ENCODE measurements around the gene TRIM2. TPM values are rescaled to one million over a fixed set of nuclear protein-coding genes. Genes with fewer than 3 reads are reported as not detected.

TRIM2 gene
- total RNA-seq, 5 donors from 2014 or later (not counting 1 experiment from before 2014, with no cell fraction given) = 3.5 to 8.4 (median 4.4) TPM

DNA sequence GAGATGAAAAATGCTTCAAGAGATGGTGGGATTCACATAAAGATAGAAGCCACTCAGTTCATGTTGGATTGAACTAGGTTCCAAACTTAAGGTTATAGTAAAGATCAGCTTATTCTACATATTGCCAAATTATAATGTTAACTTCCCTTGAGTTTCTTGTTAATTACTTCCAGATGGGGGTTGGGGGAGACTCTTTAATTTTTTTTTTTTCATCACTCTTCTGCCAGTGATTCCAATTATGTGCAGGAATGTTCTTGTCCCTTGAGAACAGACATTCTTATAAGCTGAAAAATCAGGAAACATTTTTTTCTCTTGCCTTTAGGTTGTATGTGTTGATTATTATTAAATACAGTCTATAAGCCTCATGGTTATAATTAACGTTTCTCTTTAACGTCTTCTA is 170.2 kb downstream of the TRIM2 start:
- Mint-ChIP-seq H3K27me3 (no peaks in the 10 kb centered on the region), H3K27ac (no peak overlapping the region), H3K4me1 (peaks cover 0 to 6% (median 5%) of the 10 kb centered on the region in 3 donors), H3K9me3 (peaks cover 6 to 7% (median 7%) of the 10 kb centered on the region in 3 donors), H3K4me3 (no peak overlapping the region), H3K36me3 (peaks cover 10% of the 10 kb centered on the region)
- no peaks in the 10 kb centered on the region for H3K4me1 ChIP-seq (ENCODE audit: control insufficient read depth in 1 of 2, extremely low read depth in 1 of 2, insufficient read depth in 2 of 2, low read length in 2 of 2)
- CTCF ChIA-PET = interaction anchor here in 1 of 2 donors (0.6 kb wide), 1 partner anchor 202 kb away, joined by 4 read pairs; no protein-coding TSS in a partner anchor
- DNase-seq = no peak
- H3K9me3 ChIP-seq = peaks cover 2% of the 10 kb centered on the region
- ATAC-seq (replicated peaks in 1 of 4) = no peak
- no peak overlapping the region for H3K4me3 ChIP-seq (ENCODE audit: control insufficient read depth in 1 of 2, extremely low read depth in 1 of 2, low read length in 1 of 2)
- H3K36me3 ChIP-seq (ENCODE audit: control insufficient read depth in 2 of 2, extremely low read depth in 1 of 2, insufficient read depth in 1 of 2, low read length in 1 of 2) = no peaks in the 10 kb centered on the region
- H3K27ac ChIP-seq (ENCODE audit: low read length) = no peak overlapping the region
- POLR2A ChIA-PET = interaction anchor here in 1 of 2 donors (0.6 kb wide), 1 partner anchor 1247 kb away, joined by 3 read pairs; no protein-coding TSS in a partner anchor
- no CpG with 5 or more reads among the region's 2 CpGs for WGBS (ENCODE audit: insufficient coverage)
- no peaks in the 10 kb centered on the region for H3K27me3 ChIP-seq (replicated peaks in 1 of 2; ENCODE audit: control insufficient read depth in 2 of 2, extremely low read depth in 1 of 2, insufficient read depth in 2 of 2, low read length in 1 of 2)

DNA sequence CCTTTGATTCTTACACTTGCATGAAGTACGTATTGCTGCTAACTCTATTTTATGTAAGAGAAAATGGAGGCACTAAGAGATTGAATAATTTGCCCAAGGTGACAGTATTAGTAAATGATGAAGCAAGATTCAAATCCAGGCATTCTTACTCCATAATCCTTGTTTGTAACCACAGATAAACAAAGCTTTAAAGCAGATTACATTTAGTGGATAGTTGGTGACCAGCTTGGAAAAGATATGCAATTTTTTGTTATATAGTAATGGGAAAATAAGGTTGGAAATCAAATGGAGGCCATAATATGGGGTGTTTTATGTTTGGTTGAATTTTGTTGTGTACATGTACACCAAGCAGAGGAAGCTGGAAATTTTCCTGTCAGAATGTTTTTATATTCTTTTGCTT is 171.1 kb downstream of the TRIM2 start:
- H3K36me3 Mint-ChIP-seq = peaks cover 10% of the 10 kb centered on the region
- no peaks in the 10 kb centered on the region for H3K4me1 ChIP-seq (ENCODE audit: control insufficient read depth in 1 of 2, extremely low read depth in 1 of 2, insufficient read depth in 2 of 2, low read length in 2 of 2)
- no peak overlapping the region for H3K4me3 ChIP-seq (ENCODE audit: control insufficient read depth in 1 of 2, extremely low read depth in 1 of 2, low read length in 1 of 2)
- peaks cover 2% of the 10 kb centered on the region for H3K9me3 ChIP-seq
- H3K4me3 Mint-ChIP-seq = no peak overlapping the region
- no peak overlapping the region for H3K27ac Mint-ChIP-seq
- no peaks in the 10 kb centered on the region for H3K27me3 Mint-ChIP-seq
- no peak for DNase-seq
- H3K27me3 ChIP-seq (replicated peaks in 1 of 2; ENCODE audit: control insufficient read depth in 2 of 2, extremely low read depth in 1 of 2, insufficient read depth in 2 of 2, low read length in 1 of 2) = no peaks in the 10 kb centered on the region
- ATAC-seq (replicated peaks in 1 of 4) = no peak
- POLR2A ChIA-PET = interaction anchor here in 1 of 2 donors (0.5 kb wide), 2 partner anchors 12 to 72 kb away, joined by 3 read pairs; no protein-coding TSS in a partner anchor
- peaks cover 6 to 7% (median 7%) of the 10 kb centered on the region in 3 donors for H3K9me3 Mint-ChIP-seq
- CTCF ChIA-PET = interaction anchor here in 1 of 2 donors (1.1 kb wide), 1 partner anchor 18 kb away, joined by 3 read pairs; no protein-coding TSS in a partner anchor
- H3K36me3 ChIP-seq (ENCODE audit: control insufficient read depth in 2 of 2, extremely low read depth in 1 of 2, insufficient read depth in 1 of 2, low read length in 1 of 2) = no peaks in the 10 kb centered on the region
- H3K27ac ChIP-seq (ENCODE audit: low read length) = no peak overlapping the region
- WGBS (ENCODE audit: insufficient coverage) = no CpG with 5 or more reads among the region's 1 CpG
- H3K4me1 Mint-ChIP-seq = peaks cover 0 to 6% (median 5%) of the 10 kb centered on the region in 3 donors

DNA sequence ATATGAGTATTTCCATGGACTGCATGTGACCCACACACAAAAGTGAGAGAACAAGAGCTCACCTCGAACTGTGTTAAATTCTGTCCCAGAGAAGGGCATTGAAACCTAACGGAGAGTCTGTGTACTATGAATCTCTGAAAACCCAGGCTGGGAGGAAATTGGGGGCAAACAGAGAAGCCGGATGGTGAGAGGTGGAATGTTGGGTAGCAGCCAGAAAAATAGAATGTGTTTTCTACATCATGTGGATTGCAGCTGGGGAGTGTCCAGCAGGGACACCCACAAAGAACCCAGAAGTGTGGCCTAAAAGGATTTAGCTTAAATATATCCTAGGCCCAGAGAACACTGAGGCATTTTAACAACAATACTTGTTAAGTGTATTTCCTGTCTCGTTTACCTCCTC is 178.9 kb downstream of the TRIM2 start:
- Histone ChIP-seq H3K9me3 (no peaks in the 10 kb centered on the region), H3K27me3 (replicated peaks in 1 of 2; ENCODE audit: control insufficient read depth in 2 of 2, extremely low read depth in 1 of 2, insufficient read depth in 2 of 2, low read length in 1 of 2) (no peaks in the 10 kb centered on the region), H3K36me3 (ENCODE audit: control insufficient read depth in 2 of 2, extremely low read depth in 1 of 2, insufficient read depth in 1 of 2, low read length in 1 of 2) (no peaks in the 10 kb centered on the region), H3K27ac (ENCODE audit: low read length) (no peak overlapping the region), H3K4me3 (ENCODE audit: control insufficient read depth in 1 of 2, extremely low read depth in 1 of 2, low read length in 1 of 2) (no peak overlapping the region), H3K4me1 (ENCODE audit: control insufficient read depth in 1 of 2, extremely low read depth in 1 of 2, insufficient read depth in 2 of 2, low read length in 2 of 2) (no peaks in the 10 kb centered on the region)
- no peak overlapping the region for H3K4me3 Mint-ChIP-seq
- H3K9me3 Mint-ChIP-seq = no peaks in the 10 kb centered on the region
- H3K4me1 Mint-ChIP-seq = peaks cover 0 to 5% (median 0%) of the 10 kb centered on the region in 3 donors
- H3K36me3 Mint-ChIP-seq = no peaks in the 10 kb centered on the region
- ChIA-PET POLR2A (no interaction called here), CTCF (no interaction called here)
- no peak for ATAC-seq (replicated peaks in 1 of 4)
- no peak overlapping the region for H3K27ac Mint-ChIP-seq
- 90% methylated on average over 2 of the region's 4 CpGs for WGBS (ENCODE audit: insufficient coverage)
- H3K27me3 Mint-ChIP-seq = no peaks in the 10 kb centered on the region
- DNase-seq = no peak

DNA sequence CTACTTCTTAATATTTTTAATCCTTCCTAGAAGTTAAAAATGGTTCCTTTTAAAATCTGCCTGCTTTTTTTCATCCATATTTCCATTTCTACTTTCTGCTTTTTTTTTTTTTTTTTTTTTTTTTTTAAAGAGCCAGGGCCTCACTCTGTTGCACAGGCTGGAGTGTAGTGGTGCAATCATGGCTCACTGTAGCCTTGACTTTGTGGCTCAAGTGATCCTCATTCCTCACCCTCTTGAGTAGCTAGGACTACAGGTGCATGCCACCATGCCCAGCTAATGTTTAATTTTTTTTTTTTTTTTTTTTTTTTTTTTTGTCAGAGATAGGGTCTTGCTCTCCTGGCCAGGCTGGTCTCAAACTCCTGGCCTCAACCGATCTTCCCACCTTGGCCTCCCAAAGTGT is 179.9 kb downstream of the TRIM2 start:
- Histone ChIP-seq H3K9me3 (no peaks in the 10 kb centered on the region), H3K4me3 (ENCODE audit: control insufficient read depth in 1 of 2, extremely low read depth in 1 of 2, low read length in 1 of 2) (no peak overlapping the region), H3K4me1 (ENCODE audit: control insufficient read depth in 1 of 2, extremely low read depth in 1 of 2, insufficient read depth in 2 of 2, low read length in 2 of 2) (no peaks in the 10 kb centered on the region), H3K36me3 (ENCODE audit: control insufficient read depth in 2 of 2, extremely low read depth in 1 of 2, insufficient read depth in 1 of 2, low read length in 1 of 2) (no peaks in the 10 kb centered on the region), H3K27me3 (replicated peaks in 1 of 2; ENCODE audit: control insufficient read depth in 2 of 2, extremely low read depth in 1 of 2, insufficient read depth in 2 of 2, low read length in 1 of 2) (no peaks in the 10 kb centered on the region), H3K27ac (ENCODE audit: low read length) (no peak overlapping the region)
- no peak overlapping the region for H3K4me3 Mint-ChIP-seq
- ATAC-seq (replicated peaks in 1 of 4) (no peak), DNase-seq (no peak)
- no peak overlapping the region for H3K27ac Mint-ChIP-seq
- H3K36me3 Mint-ChIP-seq = no peaks in the 10 kb centered on the region
- no peaks in the 10 kb centered on the region for H3K4me1 Mint-ChIP-seq
- no peaks in the 10 kb centered on the region for H3K27me3 Mint-ChIP-seq
- ChIA-PET CTCF (no interaction called here), POLR2A (interaction anchor here (0.6 kb wide), 2 partner anchors 11 to 116 kb away, joined by 5 to 6 read pairs; no protein-coding TSS in a partner anchor)
- no CpG with 5 or more reads among the region's 1 CpG for WGBS (ENCODE audit: insufficient coverage)
- H3K9me3 Mint-ChIP-seq = no peaks in the 10 kb centered on the region

DNA sequence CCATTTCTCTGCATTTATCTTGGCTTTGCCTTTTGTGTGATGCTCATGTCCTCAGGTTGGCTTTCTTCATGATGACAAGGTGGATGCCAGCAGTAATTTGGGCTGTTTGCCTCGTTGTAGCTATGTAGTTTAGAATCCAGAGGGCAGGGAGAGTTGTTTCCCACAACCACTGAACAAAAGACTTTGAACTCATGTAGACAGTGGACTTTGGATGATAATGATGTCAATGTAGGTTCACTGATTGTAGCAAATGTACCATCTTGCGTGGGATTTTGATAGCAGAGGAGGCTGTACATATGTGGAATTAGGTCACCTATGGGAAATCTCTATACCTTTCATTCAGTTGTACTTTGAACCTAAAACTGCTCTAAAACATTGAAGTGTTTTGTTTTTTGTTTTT is 181.5 kb downstream of the TRIM2 start:
- Histone ChIP-seq H3K36me3 (ENCODE audit: control insufficient read depth in 2 of 2, extremely low read depth in 1 of 2, insufficient read depth in 1 of 2, low read length in 1 of 2) (no peaks in the 10 kb centered on the region), H3K27ac (ENCODE audit: low read length) (no peak overlapping the region), H3K4me1 (ENCODE audit: control insufficient read depth in 1 of 2, extremely low read depth in 1 of 2, insufficient read depth in 2 of 2, low read length in 2 of 2) (no peaks in the 10 kb centered on the region), H3K27me3 (replicated peaks in 1 of 2; ENCODE audit: control insufficient read depth in 2 of 2, extremely low read depth in 1 of 2, insufficient read depth in 2 of 2, low read length in 1 of 2) (no peaks in the 10 kb centered on the region), H3K9me3 (no peaks in the 10 kb centered on the region), H3K4me3 (ENCODE audit: control insufficient read depth in 1 of 2, extremely low read depth in 1 of 2, low read length in 1 of 2) (no peak overlapping the region)
- ATAC-seq (replicated peaks in 1 of 4) (no peak), DNase-seq (no peak)
- Mint-ChIP-seq H3K36me3 (no peaks in the 10 kb centered on the region), H3K4me1 (no peaks in the 10 kb centered on the region), H3K27me3 (no peaks in the 10 kb centered on the region), H3K27ac (no peak overlapping the region), H3K4me3 (no peak overlapping the region), H3K9me3 (no peaks in the 10 kb centered on the region)
- no CpG with 5 or more reads among the region's 2 CpGs for WGBS (ENCODE audit: insufficient coverage)
- POLR2A ChIA-PET = no interaction called here
- CTCF ChIA-PET = no interaction called here

DNA sequence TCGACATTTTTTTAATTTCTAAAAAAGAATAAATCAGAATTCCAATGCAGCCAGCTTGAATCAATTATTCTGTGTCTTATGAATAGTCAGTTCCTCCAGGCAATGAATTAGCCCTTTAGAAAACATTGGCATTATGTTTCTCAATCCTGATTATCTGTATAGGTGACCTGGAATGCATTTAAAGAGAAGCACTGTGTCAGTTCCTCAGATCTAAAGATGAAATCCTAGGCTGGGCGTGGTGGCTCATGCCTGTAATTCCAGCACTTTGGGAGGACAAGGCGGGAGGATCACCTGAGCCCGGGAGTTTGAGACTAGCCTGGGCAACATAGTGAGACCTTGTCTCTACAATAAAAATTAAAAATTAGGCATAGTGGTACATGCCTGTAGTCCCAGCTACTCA is 183.7 kb downstream of the TRIM2 start:
- Mint-ChIP-seq H3K36me3 (no peaks in the 10 kb centered on the region), H3K27me3 (no peaks in the 10 kb centered on the region), H3K9me3 (no peaks in the 10 kb centered on the region), H3K4me3 (no peak overlapping the region), H3K4me1 (no peaks in the 10 kb centered on the region), H3K27ac (no peak overlapping the region)
- DNase-seq (no peak), ATAC-seq (replicated peaks in 1 of 4) (no peak)
- H3K27me3 ChIP-seq (replicated peaks in 1 of 2; ENCODE audit: control insufficient read depth in 2 of 2, extremely low read depth in 1 of 2, insufficient read depth in 2 of 2, low read length in 1 of 2) = no peaks in the 10 kb centered on the region
- H3K9me3 ChIP-seq = no peaks in the 10 kb centered on the region
- ChIA-PET POLR2A (interaction anchor here in 1 of 2 donors (0.6 kb wide), 1 partner anchor 21 kb away, joined by 6 read pairs; no protein-coding TSS in a partner anchor), CTCF (no interaction called here)
- H3K4me3 ChIP-seq (ENCODE audit: control insufficient read depth in 1 of 2, extremely low read depth in 1 of 2, low read length in 1 of 2) = no peak overlapping the region
- H3K4me1 ChIP-seq (ENCODE audit: control insufficient read depth in 1 of 2, extremely low read depth in 1 of 2, insufficient read depth in 2 of 2, low read length in 2 of 2) = no peaks in the 10 kb centered on the region
- no peak overlapping the region for H3K27ac ChIP-seq (ENCODE audit: low read length)
- 100% methylated on average over 1 of the region's 4 CpGs for WGBS (ENCODE audit: insufficient coverage)
- no peaks in the 10 kb centered on the region for H3K36me3 ChIP-seq (ENCODE audit: control insufficient read depth in 2 of 2, extremely low read depth in 1 of 2, insufficient read depth in 1 of 2, low read length in 1 of 2)
